Right lobe of liver (tissue), 6 donors: ENCODE measurements around the gene INSIG2. TPM values are rescaled to one million over a fixed set of nuclear protein-coding genes. Genes with fewer than 3 reads are reported as not detected.

ENCODE experiments used
- ATAC-seq, 4 donors: fragments of 200-7000 bp; cut with Tn5 transposase; one replicate each; pipeline ENCODE4 v1.9.1; 2020; ENCODE audit warnings: mild to moderate bottlenecking in 4 of 4, moderate library complexity in 4 of 4
- DNase-seq, 3 donors: peaks; one replicate each; pipeline ENCODE4 v3.0.0-alpha.2; 2020
- H3K27ac ChIP-seq, 3 donors: fragments of 200-600 bp; one replicate each; pipeline ENCODE4 v1.8.0; 2022
- H3K27me3 ChIP-seq, 2 donors: fragments of 200-600 bp; one replicate each; pipeline ENCODE4 v1.8.0; 2022
- H3K36me3 ChIP-seq, 4 donors: fragments of 200-600 bp; sonication (generic) in 1 of 4; one replicate each; pipeline versions ENCODE4 v1.5.1 to v1.8.0; 2017 to 2022; ENCODE audit warnings: control low read depth in 1 of 4
- H3K4me1 ChIP-seq, 4 donors: fragments of 200-600 bp; sonication (generic) in 1 of 4; one replicate each; pipeline versions ENCODE4 v1.5.1 to v1.8.0; 2017 to 2022; ENCODE audit warnings: control low read depth in 1 of 4
- H3K4me3 ChIP-seq, 3 donors: fragments of 200-600 bp; one replicate each; pipeline ENCODE4 v1.8.0; 2022
- H3K9me3 ChIP-seq, 4 donors: fragments of 200-600 bp; sonication (generic) in 1 of 4; one replicate each; pipeline versions ENCODE4 v1.5.1 to v1.8.0; 2017 to 2022; ENCODE audit warnings: control low read depth in 1 of 4
- POLR2A ChIP-seq: fragments of 450-650 bp; IDR thresholded peaks from one replicate; pipeline ENCODE4 v1.6.1; 2017; ENCODE audit warnings: antibody characterized with exemption, mild to moderate bottlenecking
- WGBS: methylation state at CpG from one replicate; pipeline ENCODE4 v1.1.6; 2018; ENCODE audit warnings: low coverage, low lambda C conversion rate; ENCODE audit not compliant: insufficient coverage; ENCODE audit errors: missing lambda C conversion rate; 5-methylcytosine and 5-hydroxymethylcytosine counted together
- intact Hi-C, 2 donors: fragments of 100-400 bp; cut with DNase I; formaldehyde crosslinking; loops; one replicate each; pipeline versions ENCODE4 v1.11.2 to v1.14.1; 2022
- total RNA-seq, 6 experiments: library from RNA; depleted of rRNA in 2 of 6; stranded (reverse); fragments of >200 nt in 2 of 6; fragmentation: NEBNext Ultra II Directional in 3 of 6; extraction: Animal tissue kit (Norgen Biotek cat#: 25700) in 3 of 6; gene quantifications; one replicate each; pipeline versions ENCODE4 v1.1.0 to v1.2.4, GENCODE V29; 2016 to 2023
- TF ChIP-seq, protein P1 (sequence below), 4 donors: fragments of 200-600 bp in 3 of 4; fragments of 450-650 bp in 1 of 4; IDR thresholded peaks; one replicate each; pipeline versions ENCODE4 v1.5.1 to v1.8.0; 2016 to 2022; ENCODE audit warnings: antibody characterized with exemption in 4 of 4, mild to moderate bottlenecking in 2 of 4
- donor health status: DM: no; HTN: yes; CAD: no.
- donor health status: DM: no; HTN: no; CAD: no.
- donor health status: DM: no; HTN: no; CAD: no.
- donor health status: DM: no; HTN: yes; CAD: no.
- donor health status: DM: no; HTN: yes; CAD: no.

INSIG2 gene
- total RNA-seq, 6 experiments from 2014 or later = 13.0 to 53.9 (median 18.9) TPM

DNA sequence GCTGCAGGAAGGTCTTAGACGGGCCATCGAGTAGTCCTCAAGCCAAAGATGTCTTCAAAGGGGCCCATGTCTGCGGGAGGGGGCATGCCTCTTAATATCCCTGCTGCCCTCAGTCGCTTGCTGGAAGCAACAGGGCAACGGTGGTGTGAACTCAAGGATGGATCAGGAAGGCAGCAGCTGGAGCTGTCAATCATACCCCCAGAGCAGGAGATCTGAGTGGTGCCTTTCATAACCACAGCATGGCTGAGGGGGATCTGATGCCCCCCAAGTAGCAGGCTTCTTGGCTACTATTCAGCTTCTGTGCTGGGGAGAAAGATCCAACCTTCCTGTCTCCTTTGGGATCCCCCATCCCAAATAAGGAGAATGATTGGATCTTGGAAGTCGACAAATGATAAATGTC lies 46.4 kb downstream of the INSIG2 start:
- Histone ChIP-seq H3K9me3 (no peaks in the 10 kb centered on the region), H3K4me3 (no peak overlapping the region), H3K36me3 (no peaks in the 10 kb centered on the region), H3K27me3 (no peaks in the 10 kb centered on the region), H3K4me1 (no peaks in the 10 kb centered on the region), H3K27ac (no peak overlapping the region)
- DNase-seq = no peak
- 80% methylated on average over 4 of the region's 6 CpGs for WGBS
- intact Hi-C loops = no loop called here
- TF ChIP-seq, protein P1, sequence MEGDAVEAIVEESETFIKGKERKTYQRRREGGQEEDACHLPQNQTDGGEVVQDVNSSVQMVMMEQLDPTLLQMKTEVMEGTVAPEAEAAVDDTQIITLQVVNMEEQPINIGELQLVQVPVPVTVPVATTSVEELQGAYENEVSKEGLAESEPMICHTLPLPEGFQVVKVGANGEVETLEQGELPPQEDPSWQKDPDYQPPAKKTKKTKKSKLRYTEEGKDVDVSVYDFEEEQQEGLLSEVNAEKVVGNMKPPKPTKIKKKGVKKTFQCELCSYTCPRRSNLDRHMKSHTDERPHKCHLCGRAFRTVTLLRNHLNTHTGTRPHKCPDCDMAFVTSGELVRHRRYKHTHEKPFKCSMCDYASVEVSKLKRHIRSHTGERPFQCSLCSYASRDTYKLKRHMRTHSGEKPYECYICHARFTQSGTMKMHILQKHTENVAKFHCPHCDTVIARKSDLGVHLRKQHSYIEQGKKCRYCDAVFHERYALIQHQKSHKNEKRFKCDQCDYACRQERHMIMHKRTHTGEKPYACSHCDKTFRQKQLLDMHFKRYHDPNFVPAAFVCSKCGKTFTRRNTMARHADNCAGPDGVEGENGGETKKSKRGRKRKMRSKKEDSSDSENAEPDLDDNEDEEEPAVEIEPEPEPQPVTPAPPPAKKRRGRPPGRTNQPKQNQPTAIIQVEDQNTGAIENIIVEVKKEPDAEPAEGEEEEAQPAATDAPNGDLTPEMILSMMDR (IDR thresholded peaks at IDR 0.05) = no peak
- TF ChIP-seq POLR2A = no peak
- no peak for ATAC-seq

DNA sequence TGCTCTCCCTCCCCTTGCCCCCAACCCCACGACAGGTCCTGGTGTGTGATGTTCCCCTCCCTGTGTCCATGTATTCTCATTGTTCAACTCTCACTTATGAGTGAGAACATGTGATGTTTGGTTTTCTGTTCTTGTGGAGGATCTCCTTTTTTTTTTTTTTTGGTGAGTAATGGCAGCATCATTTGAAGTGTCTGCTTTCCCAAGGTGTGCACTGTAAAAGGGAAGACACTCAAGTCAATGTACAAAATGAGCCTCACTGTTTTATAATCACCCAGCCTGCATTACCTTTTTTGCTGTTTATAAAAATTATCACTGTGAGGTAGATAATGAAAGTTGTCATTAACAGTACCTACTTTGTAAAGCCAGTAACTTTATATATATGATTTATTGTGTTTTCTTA lies 56.9 kb downstream of the INSIG2 start:
- no peaks in the 10 kb centered on the region for H3K36me3 ChIP-seq
- H3K4me1 ChIP-seq = peaks cover 0 to 24% (median 4%) of the 10 kb centered on the region in 4 donors
- no peak for ATAC-seq
- no peak overlapping the region for H3K4me3 ChIP-seq
- intact Hi-C loops = no loop called here
- DNase-seq = no peak
- TF ChIP-seq POLR2A = no peak
- TF ChIP-seq, protein P1 (IDR thresholded peaks at IDR 0.05) = no peak
- peak overlapping the region in 2 of 3 donors; percentile 68 to 91 for H3K27ac ChIP-seq
- no peaks in the 10 kb centered on the region for H3K27me3 ChIP-seq
- H3K9me3 ChIP-seq = no peaks in the 10 kb centered on the region
- 71% methylated on average over 1 of the region's 1 CpG for WGBS

DNA sequence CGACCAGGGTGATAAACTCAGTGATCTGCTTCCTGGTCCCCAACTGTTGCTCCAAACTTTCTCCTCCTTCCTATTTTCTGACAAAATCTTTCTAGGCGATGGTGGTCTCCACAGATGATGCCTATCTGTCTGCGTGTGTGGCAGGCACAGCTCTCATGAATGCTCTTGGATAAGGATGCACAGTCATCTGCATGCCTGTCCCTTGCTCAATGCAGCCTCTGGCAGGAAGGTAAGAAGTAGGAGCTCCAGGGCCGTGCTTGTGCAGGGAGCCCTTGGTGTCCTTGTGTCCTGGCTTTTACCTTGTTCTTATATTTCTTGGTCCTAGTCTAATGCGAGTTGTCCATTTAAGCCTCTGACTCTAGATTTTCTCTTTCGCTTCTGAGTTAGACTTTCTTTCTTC lies 57.5 kb downstream of the INSIG2 start:
- H3K36me3 ChIP-seq = no peaks in the 10 kb centered on the region
- H3K4me3 ChIP-seq = peak overlapping the region in 2 of 3 donors; percentile 15 to 20
- no peaks in the 10 kb centered on the region for H3K9me3 ChIP-seq
- ATAC-seq (peak; percentile 54 to 73 (median 59)), DNase-seq (peak in 2 of 3 donors; percentile 25 to 55)
- TF ChIP-seq, protein P1 (IDR thresholded peaks at IDR 0.05) = no peak
- TF ChIP-seq POLR2A = no peak
- peak overlapping the region; percentile 68 to 91 (median 75) for H3K27ac ChIP-seq
- peaks cover 0 to 24% (median 4%) of the 10 kb centered on the region in 4 donors for H3K4me1 ChIP-seq
- WGBS = 35% methylated on average over 4 of the region's 6 CpGs
- no peaks in the 10 kb centered on the region for H3K27me3 ChIP-seq
- intact Hi-C loops = no loop called here

DNA sequence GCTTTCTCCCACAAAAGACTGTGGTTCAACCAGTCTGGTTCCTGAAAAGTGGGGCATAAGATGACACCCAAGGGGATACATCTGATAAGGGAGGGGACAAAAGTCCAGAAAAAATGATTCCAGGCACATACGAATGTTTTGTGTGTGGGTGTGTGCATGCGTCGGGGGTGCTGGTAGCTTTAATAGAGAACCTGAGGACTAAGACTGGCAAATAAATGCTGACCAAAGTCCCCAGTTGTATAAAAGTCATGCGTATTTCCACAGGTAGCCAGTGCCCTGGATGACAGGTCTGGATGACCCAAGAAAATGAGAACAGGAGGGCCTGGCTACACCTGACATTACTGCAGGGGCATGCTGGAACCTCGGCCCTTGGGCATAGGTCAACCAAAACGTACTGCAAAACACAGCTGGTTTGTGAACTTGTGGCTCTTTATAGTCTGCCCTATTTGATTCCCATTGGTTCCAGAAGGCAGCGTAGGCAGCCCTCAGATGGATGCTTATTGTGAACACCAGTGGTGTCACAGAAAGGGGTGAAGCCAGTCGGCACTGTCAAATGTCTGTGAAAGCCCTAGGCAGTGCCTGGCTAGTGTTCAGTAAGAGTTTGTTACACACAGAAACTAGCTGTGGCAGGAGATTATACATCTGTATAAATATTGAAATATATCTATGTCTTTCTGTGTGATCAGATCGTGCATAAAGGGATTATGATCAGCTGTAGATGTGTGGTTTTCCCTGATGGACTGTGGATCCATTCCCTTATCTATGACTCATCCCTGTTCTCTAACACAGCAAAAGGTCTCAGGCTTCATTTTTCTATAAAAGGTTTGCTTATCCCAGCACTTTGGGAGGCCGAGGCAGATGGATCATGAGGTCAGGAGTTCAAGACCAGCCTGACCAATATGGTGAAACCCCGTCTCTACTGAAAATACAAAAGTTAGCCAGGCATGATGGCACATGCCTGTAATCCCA lies 58.3 kb downstream of the INSIG2 start:
- no peaks in the 10 kb centered on the region for H3K36me3 ChIP-seq
- no peaks in the 10 kb centered on the region for H3K9me3 ChIP-seq
- H3K27me3 ChIP-seq = no peaks in the 10 kb centered on the region
- peak; percentile 59 to 90 (median 87) for DNase-seq
- intact Hi-C loops = no loop called here
- peak; percentile 83 to 93 (median 90) for ATAC-seq
- WGBS = 43% methylated on average over 7 of the region's 11 CpGs
- peak overlapping the region; percentile 68 to 91 (median 75) for H3K27ac ChIP-seq
- peak overlapping the region in 2 of 3 donors; percentile 15 to 20 for H3K4me3 ChIP-seq
- H3K4me1 ChIP-seq = peaks cover 0 to 24% (median 4%) of the 10 kb centered on the region in 4 donors
- no peak for TF ChIP-seq POLR2A
- TF ChIP-seq, protein P1 (IDR thresholded peaks at IDR 0.05) = no peak
